DOHH2 (cell line): Measurements from ENCODE around the gene COL4A2.

ENCODE experiments used
- H3F3A ChIP-seq: fragments of 200-600 bp; sonication (generic), shearing (Covaris generic); 2 replicates; pipeline ENCODE4 v1.6.0; 2016; ENCODE audit warnings: antibody characterized with exemption, mild to moderate bottlenecking; ENCODE audit not compliant: control insufficient read depth, insufficient read depth
- H3K27ac ChIP-seq: fragments of 200-600 bp; sonication (generic); 2 replicates; pipeline ENCODE4 v1.5.1; 2014; ENCODE audit warnings: low read depth, mild to moderate bottlenecking, low read length, moderate library complexity
- H3K27me3 ChIP-seq: fragments of 200-600 bp; sonication (generic); 2 replicates; pipeline ENCODE4 v1.6.1; 2014; ENCODE audit warnings: mild to moderate bottlenecking, low read length, mixed read lengths; ENCODE audit not compliant: control insufficient read depth
- H3K36me3 ChIP-seq: fragments of 200-600 bp; sonication (generic); 2 replicates; pipeline ENCODE4 v1.6.1; 2014; ENCODE audit warnings: mild to moderate bottlenecking, low read length, moderate library complexity, mixed read lengths; ENCODE audit not compliant: control insufficient read depth
- H3K4me1 ChIP-seq: fragments of 200-600 bp; sonication (generic); 2 replicates; pipeline ENCODE4 v1.6.1; 2014; ENCODE audit warnings: mild to moderate bottlenecking, low read length, mixed read lengths; ENCODE audit not compliant: control insufficient read depth
- H3K4me2 ChIP-seq: fragments of 200-600 bp; sonication (generic); 2 replicates; pipeline ENCODE4 v1.6.0; 2014; ENCODE audit warnings: mild to moderate bottlenecking, low read length, moderate library complexity
- H3K4me3 ChIP-seq: fragments of 200-600 bp; sonication (generic); 2 replicates; pipeline ENCODE4 v1.5.1; 2014; ENCODE audit warnings: mild to moderate bottlenecking, low read length, mixed read lengths
- H3K79me2 ChIP-seq: fragments of 200-600 bp; sonication (generic); 2 replicates; pipeline ENCODE4 v1.6.1; 2014; ENCODE audit warnings: mild to moderate bottlenecking, low read length, mixed read lengths; ENCODE audit not compliant: control insufficient read depth
- H3K9me2 ChIP-seq: fragments of 200-600 bp; sonication (generic); replicated peaks from 2 replicates; pipeline ENCODE4 v1.6.1; 2014; ENCODE audit warnings: mild to moderate bottlenecking, low read length, mixed read lengths; ENCODE audit not compliant: control insufficient read depth
- H3K9me3 ChIP-seq: fragments of 200-600 bp; sonication (generic); 2 replicates; pipeline ENCODE4 v1.6.1; 2014; ENCODE audit warnings: antibody characterized with exemption, low read length, mixed read lengths; ENCODE audit not compliant: control insufficient read depth, insufficient read depth
- H4K20me1 ChIP-seq: fragments of 200-600 bp; sonication (generic); 2 replicates; pipeline ENCODE4 v1.6.0; 2014; ENCODE audit warnings: low read depth, mild to moderate bottlenecking, antibody characterized with exemption, low read length, moderate library complexity; ENCODE audit not compliant: control insufficient read depth, insufficient read depth
- CTCF ChIP-seq: fragments of 200-600 bp; sonication (generic); IDR thresholded peaks from one replicate; pipeline ENCODE4 v1.5.1; 2014; ENCODE audit warnings: antibody characterized with exemption, mild to moderate bottlenecking, low read depth, low read length; ENCODE audit not compliant: poor library complexity, severe bottlenecking
- EZH2phosphoT487 ChIP-seq: fragments of 200-600 bp; sonication (generic); IDR thresholded peaks from 2 replicates; pipeline ENCODE4 v1.6.1; 2017; ENCODE audit warnings: borderline replicate concordance, mild to moderate bottlenecking, antibody characterized with exemption, low read length, moderate library complexity, mixed read lengths

Gene COL4A2

GRCh38 chr13:110339975-110340550 is 33.0 kb downstream of the COL4A2 start:
- no peak overlapping the region for H3K4me3 ChIP-seq
- no peak overlapping the region for H3K27ac ChIP-seq
- H3K4me1 ChIP-seq, result no peaks in the 10 kb centered on the region
- H3K27me3 ChIP-seq, result no peaks in the 10 kb centered on the region
- no peaks in the 10 kb centered on the region for H4K20me1 ChIP-seq
- no peak for TF ChIP-seq EZH2phosphoT487
- TF ChIP-seq CTCF, result no peak
- no peak overlapping the region for H3K4me2 ChIP-seq
- no peaks in the 10 kb centered on the region for H3K36me3 ChIP-seq
- H3K9me2 ChIP-seq, result no peaks in the 10 kb centered on the region
- no peaks in the 10 kb centered on the region for H3K9me3 ChIP-seq
- H3K79me2 ChIP-seq, result no peaks in the 10 kb centered on the region
- no peaks in the 10 kb centered on the region for H3F3A ChIP-seq

GRCh38 chr13:110340812-110341444 is 33.8 kb downstream of the COL4A2 start:
- no peaks in the 10 kb centered on the region for H3F3A ChIP-seq
- no peak for TF ChIP-seq CTCF
- TF ChIP-seq EZH2phosphoT487, result no peak
- no peaks in the 10 kb centered on the region for H3K27me3 ChIP-seq
- no peaks in the 10 kb centered on the region for H3K9me3 ChIP-seq
- no peak overlapping the region for H3K4me3 ChIP-seq
- H3K36me3 ChIP-seq, result no peaks in the 10 kb centered on the region
- no peak overlapping the region for H3K4me2 ChIP-seq
- H3K4me1 ChIP-seq, result no peaks in the 10 kb centered on the region
- H3K27ac ChIP-seq, result no peak overlapping the region
- H3K79me2 ChIP-seq, result no peaks in the 10 kb centered on the region
- no peaks in the 10 kb centered on the region for H4K20me1 ChIP-seq
- H3K9me2 ChIP-seq, result no peaks in the 10 kb centered on the region

GRCh38 chr13:110341445-110342244 is 34.6 kb downstream of the COL4A2 start:
- Histone ChIP-seq H3K4me3 (no peak overlapping the region), H3K9me3 (no peaks in the 10 kb centered on the region), H4K20me1 (no peaks in the 10 kb centered on the region), H3K36me3 (no peaks in the 10 kb centered on the region), H3K27ac (no peak overlapping the region), H3K79me2 (no peaks in the 10 kb centered on the region), H3K4me2 (no peak overlapping the region), H3K9me2 (no peaks in the 10 kb centered on the region), H3F3A (no peaks in the 10 kb centered on the region), H3K27me3 (no peaks in the 10 kb centered on the region), H3K4me1 (no peaks in the 10 kb centered on the region)
- TF ChIP-seq CTCF (no peak), EZH2phosphoT487 (no peak)
